Measurements from ENCODE around the gene RBMS3. TPM values are rescaled to one million over a fixed set of nuclear protein-coding genes. Genes with fewer than 3 reads are reported as not detected.

The RBMS3 gene
- total and polyA plus RNA-seq, 2 of the 8 experiments (the other 6 are each of a cell fraction or from before 2014, with no cell fraction given), result 3.7 to 6.9 TPM

GRCh38 chr3:29746163-29746760 lies 465.4 kb downstream of the RBMS3 start:
- no peak for FAIRE-seq
- H3K4me1 ChIP-seq (replicated peaks in 1 of 4; ENCODE audit: control insufficient read depth in 3 of 4, insufficient read depth in 4 of 4, low read length in 3 of 4), result peaks cover 0 to 5% (median 0%) of the 10 kb centered on the region in 4 experiments; a peak in 1 of 7 replicates
- no peak overlapping the region for H4K8ac ChIP-seq (ENCODE audit: extremely low read depth, insufficient read depth, low read length)
- H3K9ac ChIP-seq (replicated peaks in 1 of 4; ENCODE audit: extremely low read depth in 1 of 4, low read depth in 3 of 4, low read length in 3 of 4), result no peak overlapping the region
- CTCF ChIA-PET (ENCODE audit: partially characterized antibody), result interaction anchor here (0.6 to 1.0 kb wide), 3 partner anchors 11 to 39 kb away, joined by 3 read pairs; no protein-coding TSS in a partner anchor
- H3K4ac ChIP-seq (replicated peaks; ENCODE audit: insufficient read length, low read depth, low read length), result no peak overlapping the region
- H3K56ac ChIP-seq (replicated peaks; ENCODE audit: insufficient read length, low read depth, low read length), result no peak overlapping the region
- no peak overlapping the region for H3K27ac ChIP-seq (ENCODE audit: low read depth, low read length)
- H3K23ac ChIP-seq (ENCODE audit: insufficient read length), result no peak overlapping the region
- no peak overlapping the region for H2BK20ac ChIP-seq (ENCODE audit: low read length)
- no peak overlapping the region for H2AFZ ChIP-seq (ENCODE audit: low read length)
- WGBS, 2 experiments (ENCODE audit: extremely low coverage in 1 of 2, insufficient coverage in 1 of 2, insufficient read length in 1 of 2, insufficient replicate concordance in 2 of 2, low coverage in 1 of 2, low lambda C conversion rate in 2 of 2, missing lambda C conversion rate in 1 of 2), result 95% methylated on average over 2 of the region's 2 CpGs; no CpG with 5 or more reads in 1 of the 2 experiments
- no peaks in the 10 kb centered on the region for H3K79me1 ChIP-seq (ENCODE audit: low read depth, low read length)
- no peak overlapping the region for H2BK12ac ChIP-seq (ENCODE audit: low read depth, low read length)
- H3K27me3 ChIP-seq (replicated peaks in 1 of 4; ENCODE audit: control insufficient read depth in 3 of 4, extremely low read depth in 1 of 4, insufficient read depth in 3 of 4, low read length in 3 of 4), result no peaks in the 10 kb centered on the region
- H3K14ac ChIP-seq (ENCODE audit: insufficient read length), result no peak overlapping the region
- H4K5ac ChIP-seq (ENCODE audit: insufficient read length, low read depth, low read length), result no peak overlapping the region
- POLR2A ChIA-PET (ENCODE audit: partially characterized antibody), result no interaction called here
- no peaks in the 10 kb centered on the region for H3K23me2 ChIP-seq (ENCODE audit: low read depth, low read length)
- no peak for DNase-seq (ENCODE audit: low read depth in 1 of 2, low spot score in 2 of 2)
- no peak overlapping the region for H4K91ac ChIP-seq (replicated peaks; ENCODE audit: insufficient read length, low read length)
- no peaks in the 10 kb centered on the region for H4K20me1 ChIP-seq (replicated peaks in 1 of 2; ENCODE audit: control insufficient read depth in 1 of 2, insufficient read depth in 2 of 2, low read length in 2 of 2)
- no peaks in the 10 kb centered on the region for H3K36me3 ChIP-seq (ENCODE audit: control insufficient read depth in 2 of 4, insufficient read depth in 4 of 4, low read length in 3 of 4)
- no peak overlapping the region for H2BK120ac ChIP-seq (replicated peaks; ENCODE audit: low read depth, low read length)
- H3K4me3 ChIP-seq (ENCODE audit: extremely low read depth in 1 of 4, insufficient read depth in 2 of 4, low read depth in 3 of 4, low read length in 4 of 4), result no peak overlapping the region
- no peak overlapping the region for H3K4me2 ChIP-seq (ENCODE audit: insufficient read depth in 1 of 2, low read depth in 2 of 2, low read length in 2 of 2)
- H2BK5ac ChIP-seq (ENCODE audit: low read depth, low read length), result no peak overlapping the region
- no peaks in the 10 kb centered on the region for H3K9me3 ChIP-seq (ENCODE audit: insufficient read depth in 2 of 2, low read depth in 1 of 2, low read length in 1 of 2)
- no peaks in the 10 kb centered on the region for H3K79me2 ChIP-seq (ENCODE audit: control insufficient read depth in 1 of 2, insufficient read depth in 2 of 2, low read length in 2 of 2)
- no peak overlapping the region for H2AK5ac ChIP-seq (ENCODE audit: low read depth, low read length)
- H3K18ac ChIP-seq (ENCODE audit: extremely low read depth, low read length), result no peak overlapping the region
- H2BK15ac ChIP-seq (ENCODE audit: low read length), result no peak overlapping the region
- no peak for TF ChIP-seq BACH1 (IDR thresholded peaks at IDR 0.05; ENCODE audit: low read length)
- no peak for TF ChIP-seq TCF12 (IDR thresholded peaks at IDR 0.05; ENCODE audit: low read depth, low read length)
- TF ChIP-seq ZNF274 (IDR thresholded peaks at IDR 0.05; ENCODE audit: borderline replicate concordance, extremely low read depth, low read length), result no peak
- TF ChIP-seq CBX5 (IDR thresholded peaks at IDR 0.05; ENCODE audit: low read depth, low read length), result no peak
- no peak for TF ChIP-seq KDM4A (IDR thresholded peaks at IDR 0.05; ENCODE audit: low read depth, low read length, severe bottlenecking)
- TF ChIP-seq CTBP2 (IDR thresholded peaks at IDR 0.05; ENCODE audit: borderline replicate concordance, insufficient read depth, insufficient read length, low read length), result no peak
- no peak for TF ChIP-seq SP2 (IDR thresholded peaks at IDR 0.05; ENCODE audit: low read length)
- no peak for TF ChIP-seq SAP30 (IDR thresholded peaks at IDR 0.05; ENCODE audit: insufficient read depth, insufficient replicate concordance, low read length)
- no peak for TF ChIP-seq TBP (IDR thresholded peaks at IDR 0.05; ENCODE audit: low read depth, low read length)
- no peak for TF ChIP-seq SP4 (IDR thresholded peaks at IDR 0.05; ENCODE audit: low read length)
- no peak for TF ChIP-seq TAF7 (optimal IDR thresholded peaks at IDR 0.05; ENCODE audit: borderline replicate concordance, low read depth, low read length)
- no peak for TF ChIP-seq CHD2 (IDR thresholded peaks at IDR 0.05; ENCODE audit: low read length)
- no peak for TF ChIP-seq USF2 (IDR thresholded peaks at IDR 0.05; ENCODE audit: low read length)
- TF ChIP-seq POLR2A (IDR thresholded peaks at IDR 0.05; ENCODE audit: control extremely low read depth in 1 of 2, low read depth in 2 of 2, low read length in 2 of 2), result no peak
